GM15510 (cell line): ENCODE data around the gene OR9A2.

Experiments used
- POLR2A ChIP-seq: IDR thresholded peaks from 3 replicates; pipeline ENCODE4 v1.6.1; 2011; ENCODE audit warnings: borderline replicate concordance; ENCODE audit not compliant: insufficient read length; ENCODE audit errors: extremely low read depth

The OR9A2 gene

GRCh38 chr7:143042159-143042789 lies 15.3 kb upstream of the OR9A2 start:
- TF ChIP-seq POLR2A: no peak

DNA sequence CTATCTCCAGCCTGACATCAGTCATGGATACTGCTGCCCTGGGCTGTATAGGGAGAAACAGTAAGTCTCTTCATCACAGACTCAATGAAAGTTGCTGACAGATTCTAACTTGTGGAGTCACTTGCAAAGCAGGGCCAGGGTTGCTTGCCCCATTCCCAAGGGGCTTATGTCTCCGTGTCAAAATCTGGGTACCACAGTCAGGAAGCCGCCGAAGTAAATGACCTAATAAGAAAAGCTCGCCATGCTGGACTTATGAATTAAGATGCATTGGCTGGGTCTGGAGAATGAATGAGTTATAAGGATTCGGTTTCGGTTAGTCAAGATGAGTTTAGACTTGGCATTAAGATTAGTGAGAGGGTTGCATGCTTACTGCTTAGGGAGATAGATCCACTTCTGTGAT lies 14.4 kb upstream of the OR9A2 start:
- no peak for TF ChIP-seq POLR2A

DNA sequence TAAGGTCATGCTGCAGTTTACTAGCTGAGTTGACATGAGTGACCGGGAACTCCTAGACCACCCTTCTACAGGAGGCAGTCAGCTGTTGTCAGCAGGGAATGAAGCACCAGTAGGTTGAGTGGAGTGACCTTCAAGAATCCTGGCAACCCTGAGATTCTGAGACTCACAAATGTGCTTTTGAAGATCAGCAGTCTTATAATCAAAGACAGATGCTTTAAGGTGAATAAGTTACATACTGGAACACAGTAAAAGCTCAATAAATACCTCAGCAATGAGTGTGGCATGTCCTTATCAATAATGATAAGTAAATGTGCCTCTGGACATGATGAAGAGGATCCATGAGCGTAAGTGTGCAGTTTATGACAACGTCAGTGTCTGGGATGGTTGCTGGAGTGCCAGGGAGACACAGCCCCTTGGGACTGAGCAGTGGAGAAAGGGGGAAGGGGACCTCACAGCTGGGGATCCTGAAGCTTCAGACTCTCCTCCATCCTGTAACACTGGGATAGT lies 13.3 kb upstream of the OR9A2 start:
- no peak for TF ChIP-seq POLR2A

- no peak for TF ChIP-seq POLR2A
Measured at GRCh38 chr7:143038635-143039034, 11.7 kb upstream of the OR9A2 start.

DNA sequence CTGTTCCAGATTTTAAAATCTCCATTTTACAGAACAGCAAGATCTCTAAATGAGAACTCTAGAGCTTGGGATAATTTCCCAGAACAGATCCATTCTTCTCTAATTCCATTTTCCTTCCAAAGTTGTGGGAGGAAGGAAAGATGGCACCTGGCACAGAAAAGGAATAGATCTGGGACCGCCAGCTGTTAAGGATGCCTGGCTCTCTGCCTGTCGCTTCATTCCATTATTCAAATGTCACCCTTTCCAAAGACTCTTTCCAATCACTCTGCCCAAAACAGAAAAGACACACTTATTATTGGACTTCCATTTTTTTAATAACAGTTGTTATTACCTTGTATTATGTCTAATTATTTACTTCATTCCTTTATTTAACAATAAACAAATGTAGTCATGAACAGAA lies 751 bp upstream of the OR9A2 start:
- TF ChIP-seq POLR2A: no peak

DNA sequence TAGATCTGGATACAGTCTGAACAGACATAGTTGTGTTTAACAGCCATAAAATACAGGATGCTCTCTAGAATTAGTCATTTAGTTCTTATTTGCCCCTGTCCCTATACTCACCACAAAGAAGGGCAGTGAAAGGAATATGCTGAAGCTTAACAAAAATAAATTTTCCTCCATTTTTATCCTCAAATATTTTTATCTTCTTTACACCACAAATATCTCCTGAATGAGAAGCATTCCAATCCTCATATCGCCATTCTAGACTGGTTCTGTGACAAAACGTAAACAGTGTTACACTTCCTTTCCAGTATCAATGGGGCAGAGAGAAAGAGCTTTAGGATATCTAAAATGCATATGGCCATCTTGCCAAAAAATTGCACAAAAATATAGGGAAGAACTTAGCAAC lies 1.6 kb downstream of the OR9A2 start:
- TF ChIP-seq POLR2A: no peak

DNA sequence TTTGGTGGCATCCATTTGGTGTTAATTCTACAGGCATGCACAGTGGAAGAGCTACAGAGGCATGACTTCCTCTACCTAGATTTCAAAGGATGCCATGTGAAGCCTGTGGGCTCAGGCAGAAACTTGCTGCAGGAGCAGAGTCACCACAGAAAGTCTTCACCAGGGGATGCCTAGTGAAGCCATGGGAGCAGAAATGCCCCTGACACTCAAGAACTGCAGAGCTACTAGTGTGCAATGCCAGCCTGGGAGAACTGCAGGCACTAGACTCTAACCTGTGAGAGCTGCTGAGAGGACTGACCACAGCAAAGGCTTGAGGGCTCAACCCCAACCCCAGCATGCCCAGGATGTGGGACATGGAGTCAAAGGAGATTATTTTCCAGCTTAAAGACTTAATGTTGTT lies 3.9 kb downstream of the OR9A2 start:
- no peak for TF ChIP-seq POLR2A

GRCh38 chr7:143018931-143019330 lies 8.0 kb downstream of the OR9A2 start:
- TF ChIP-seq POLR2A: no peak

DNA sequence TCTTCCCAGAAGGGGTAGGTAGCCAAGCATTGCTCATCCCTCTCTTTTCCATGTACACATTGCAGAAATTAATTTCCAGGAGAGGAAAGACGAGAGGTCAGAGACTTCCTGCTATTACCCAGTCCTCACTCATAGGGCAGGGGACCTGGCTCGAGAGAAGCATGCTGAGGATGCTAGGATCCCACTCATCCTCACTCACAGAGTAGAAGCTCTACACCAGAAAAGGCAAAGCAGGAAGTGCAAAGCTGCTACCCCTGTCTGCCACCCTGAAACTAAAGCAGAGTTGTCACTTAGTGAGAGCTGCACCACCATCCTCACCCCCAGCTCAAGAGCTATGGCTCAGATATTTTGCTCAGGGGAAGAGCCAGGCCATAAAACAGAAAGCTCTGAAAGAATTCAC lies 9.9 kb downstream of the OR9A2 start:
- no peak for TF ChIP-seq POLR2A

DNA sequence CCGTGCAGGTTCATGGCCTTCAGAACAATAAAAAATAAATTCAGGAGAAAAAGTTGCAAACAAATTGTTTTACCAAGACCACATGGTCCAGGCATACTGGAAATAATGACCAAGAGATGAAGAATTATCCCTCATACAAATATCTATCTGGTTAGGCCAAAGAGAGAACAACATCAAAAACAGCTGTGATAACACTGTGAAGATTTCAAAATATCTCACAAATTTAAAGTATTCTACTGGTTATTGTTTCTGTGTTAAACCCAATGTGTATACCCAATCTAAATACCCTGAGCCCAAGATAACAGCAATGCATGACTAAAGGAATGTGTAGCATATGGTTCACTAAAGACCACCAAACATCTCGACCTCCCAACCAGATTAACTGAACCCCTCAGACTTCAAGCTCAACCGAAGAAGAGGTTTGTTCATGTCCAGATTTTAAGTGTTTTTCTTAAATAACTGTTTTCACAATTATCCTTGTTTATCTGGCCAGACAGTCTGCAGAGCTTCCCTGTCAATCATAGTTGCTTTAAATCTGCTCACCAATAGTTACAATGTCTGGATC lies 10.9 kb downstream of the OR9A2 start:
- TF ChIP-seq POLR2A: no peak

DNA sequence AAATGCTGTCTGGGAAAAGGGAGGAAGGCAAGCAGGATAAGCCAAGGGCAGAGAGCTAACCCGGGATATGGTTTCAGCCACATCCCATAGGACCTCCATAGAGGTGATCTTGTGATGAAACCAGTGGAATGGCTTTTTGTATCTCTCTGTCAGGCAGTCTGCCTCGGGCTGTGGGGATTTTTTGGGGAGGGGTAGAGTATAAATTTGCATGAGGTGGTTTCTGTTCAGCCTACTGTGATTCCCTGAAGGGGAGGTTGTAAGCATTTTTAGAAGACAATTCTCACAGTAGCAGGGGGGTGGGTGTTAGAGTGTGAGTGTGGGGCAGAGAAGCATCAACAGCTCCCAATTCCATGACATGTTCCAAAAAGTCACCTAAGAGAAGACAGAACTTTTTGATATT lies 11.8 kb downstream of the OR9A2 start:
- no peak for TF ChIP-seq POLR2A

GRCh38 chr7:143013893-143014292 lies 13.0 kb downstream of the OR9A2 start:
- TF ChIP-seq POLR2A: no peak

DNA sequence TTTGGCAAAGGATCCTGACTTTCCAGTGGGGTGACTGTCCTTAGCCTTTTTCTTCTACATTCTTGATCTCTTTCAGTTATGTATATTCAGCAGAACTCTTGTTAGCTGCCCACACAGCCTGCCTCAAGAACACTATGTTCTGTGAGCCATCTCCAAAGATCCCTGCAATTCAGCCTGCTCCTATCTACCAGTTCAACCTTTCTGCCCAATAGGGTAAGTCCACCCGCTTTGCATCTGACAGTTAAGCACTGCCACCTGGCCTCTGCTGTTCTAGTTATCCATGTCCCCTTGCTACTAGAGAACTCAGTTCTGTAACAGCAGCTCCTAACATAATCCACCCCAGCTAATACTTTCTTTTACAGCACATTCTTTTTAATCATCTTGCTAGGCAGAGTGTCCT lies 13.5 kb downstream of the OR9A2 start:
- no peak for TF ChIP-seq POLR2A

DNA sequence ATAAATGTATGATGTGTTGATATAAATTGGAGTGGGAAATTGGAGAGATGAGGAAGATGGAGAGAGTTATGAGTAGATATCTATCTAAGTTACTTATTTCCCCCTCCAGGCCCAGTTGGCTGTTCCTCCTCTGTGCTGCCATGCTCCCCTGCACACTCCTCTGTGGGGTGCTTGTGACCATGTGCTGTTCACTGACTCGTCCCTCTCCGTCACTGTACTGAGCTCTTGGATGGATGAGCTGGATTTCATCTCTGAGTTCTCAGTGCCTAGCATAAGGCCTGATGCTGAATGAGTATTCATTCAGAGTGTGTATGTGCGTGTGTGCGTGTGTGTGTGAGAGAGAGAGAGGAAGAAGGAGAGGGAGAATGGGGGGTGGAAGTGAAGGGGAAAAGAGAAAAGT lies 14.5 kb downstream of the OR9A2 start:
- TF ChIP-seq POLR2A: no peak

- TF ChIP-seq POLR2A: no peak
Measured at GRCh38 chr7:143012001-143012400, 14.9 kb downstream of the OR9A2 start.
